Activated CD4-positive, alpha-beta T cell treated with anti-CD3 and anti-CD28 coated beads, Interleukin-2, amount 50 U/mL, for 24 hours (primary cell): ENCODE data around the gene MKNK1.
A peak's percentile ranks its signal among the peaks of the same experiment; 100 is the strongest.

Source experiments
- DNase-seq, 2 donors: peaks; one replicate each; pipeline ENCODE4 v3.0.0-alpha.2; 2020; ENCODE audit warnings: low read depth in 1 of 2, low spot score in 1 of 2

MKNK1 gene

DNA sequence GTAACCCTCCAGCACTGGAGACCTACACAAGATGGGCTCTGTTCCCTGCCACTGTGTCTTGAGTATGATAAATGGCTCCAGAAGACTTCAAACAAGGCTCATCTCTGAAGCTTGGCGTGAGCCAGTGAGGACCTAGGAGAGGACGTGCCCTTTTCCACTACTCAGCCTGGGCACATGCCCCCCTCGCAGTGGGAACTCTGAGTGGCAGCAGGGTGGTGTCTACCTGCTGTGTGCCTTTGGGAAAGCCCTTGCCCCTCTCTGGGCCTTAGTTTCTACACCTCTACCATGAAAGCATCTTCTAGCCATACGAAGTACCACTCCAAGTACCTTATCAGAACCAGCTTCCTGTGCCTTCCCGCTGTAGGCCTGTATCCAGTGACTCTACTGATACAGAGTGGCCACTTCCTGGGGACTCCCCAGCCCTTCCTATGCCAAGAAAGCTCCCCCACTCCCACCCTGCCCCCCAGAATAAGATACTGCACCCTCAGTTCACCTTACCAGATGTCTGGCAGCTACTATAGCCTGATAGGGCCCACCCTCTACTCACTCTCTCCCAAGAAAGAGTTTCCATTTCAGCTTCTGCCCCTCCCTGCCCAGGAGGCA lies 15.7 kb upstream of the MKNK1 start:
- no peak for DNase-seq

DNA sequence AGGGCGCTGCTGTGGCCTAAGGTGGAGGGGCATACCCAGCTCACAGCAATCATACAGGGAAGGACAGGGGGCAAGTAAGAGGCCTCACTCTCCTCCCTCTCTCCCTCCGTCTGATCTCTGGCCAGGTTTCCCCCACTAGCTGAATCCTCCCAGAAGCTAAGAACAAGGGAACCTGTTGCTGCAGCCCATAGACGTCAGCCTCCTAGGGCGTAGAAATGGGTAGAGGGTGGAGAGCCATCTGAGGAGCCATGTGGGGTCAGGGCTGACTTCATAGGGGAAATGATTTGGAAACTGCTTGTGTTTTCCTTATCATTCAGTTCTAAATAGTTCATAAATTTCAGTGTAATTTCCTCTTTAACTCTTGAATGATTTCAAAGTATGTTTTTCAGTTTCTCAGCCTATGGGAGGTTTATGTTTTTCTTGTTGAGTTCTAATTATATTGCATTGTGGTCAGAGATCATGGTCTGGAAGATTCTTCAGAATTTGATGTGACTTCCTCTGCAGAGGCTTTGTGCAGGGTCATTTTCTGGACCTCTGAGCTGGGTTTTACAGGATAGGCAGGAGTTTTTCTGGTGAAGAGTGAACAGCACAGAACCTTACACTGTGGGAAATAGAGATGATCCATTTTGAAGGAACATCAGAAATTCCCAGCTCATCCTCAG lies 14.8 kb upstream of the MKNK1 start:
- DNase-seq: no peak

DNA sequence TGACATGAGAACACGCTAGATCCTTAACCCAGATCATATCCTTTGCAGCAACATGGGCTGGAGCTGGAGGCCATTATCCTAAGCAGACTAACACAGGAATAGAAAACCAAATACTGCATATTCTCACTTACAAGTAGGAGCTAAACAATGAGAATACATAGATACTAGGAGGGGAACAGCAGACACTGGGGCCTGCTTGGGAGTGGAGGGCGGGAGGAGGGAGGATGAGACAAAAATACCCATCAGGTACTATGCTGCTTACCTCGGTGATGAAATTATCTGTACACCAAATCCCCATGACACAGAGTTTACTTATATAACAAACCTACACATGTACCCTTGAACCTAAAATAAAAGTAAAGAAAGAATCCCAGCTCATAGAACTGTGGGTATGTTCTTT lies 13.8 kb upstream of the MKNK1 start:
- no peak for DNase-seq

DNA sequence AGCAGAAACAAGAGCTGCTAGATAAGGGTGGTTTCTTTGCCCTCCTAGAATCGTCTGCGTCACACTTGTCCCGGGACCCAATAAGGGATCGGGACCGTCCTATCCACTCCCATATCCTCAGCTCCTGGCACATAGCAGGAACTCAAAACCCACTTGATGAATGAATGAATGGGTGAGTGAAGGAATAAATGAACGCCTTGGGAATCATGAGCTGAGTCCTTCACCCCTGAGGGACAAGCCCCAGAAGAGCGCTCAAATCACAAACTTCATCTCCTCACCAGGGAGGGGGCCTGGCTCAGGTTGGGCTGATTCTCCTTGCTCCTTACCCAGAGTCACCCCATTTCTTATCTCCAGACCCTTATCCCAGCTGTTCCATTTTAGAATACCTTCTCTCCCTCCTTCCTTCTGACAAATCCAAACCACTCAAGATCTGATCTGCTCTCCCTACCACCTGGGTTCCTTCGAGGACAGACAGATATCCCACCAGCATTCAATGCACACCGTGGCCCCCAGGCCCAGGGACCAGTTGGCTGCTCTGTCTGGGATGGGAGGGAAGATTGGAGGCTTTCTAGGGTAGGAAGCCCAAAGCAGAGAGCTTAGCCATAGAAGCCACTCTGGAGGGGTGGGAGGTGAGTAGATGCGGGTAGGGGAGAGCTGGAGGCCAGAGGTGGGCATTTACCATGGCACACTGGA lies 13.2 kb upstream of the MKNK1 start:
- DNase-seq: no peak

DNA sequence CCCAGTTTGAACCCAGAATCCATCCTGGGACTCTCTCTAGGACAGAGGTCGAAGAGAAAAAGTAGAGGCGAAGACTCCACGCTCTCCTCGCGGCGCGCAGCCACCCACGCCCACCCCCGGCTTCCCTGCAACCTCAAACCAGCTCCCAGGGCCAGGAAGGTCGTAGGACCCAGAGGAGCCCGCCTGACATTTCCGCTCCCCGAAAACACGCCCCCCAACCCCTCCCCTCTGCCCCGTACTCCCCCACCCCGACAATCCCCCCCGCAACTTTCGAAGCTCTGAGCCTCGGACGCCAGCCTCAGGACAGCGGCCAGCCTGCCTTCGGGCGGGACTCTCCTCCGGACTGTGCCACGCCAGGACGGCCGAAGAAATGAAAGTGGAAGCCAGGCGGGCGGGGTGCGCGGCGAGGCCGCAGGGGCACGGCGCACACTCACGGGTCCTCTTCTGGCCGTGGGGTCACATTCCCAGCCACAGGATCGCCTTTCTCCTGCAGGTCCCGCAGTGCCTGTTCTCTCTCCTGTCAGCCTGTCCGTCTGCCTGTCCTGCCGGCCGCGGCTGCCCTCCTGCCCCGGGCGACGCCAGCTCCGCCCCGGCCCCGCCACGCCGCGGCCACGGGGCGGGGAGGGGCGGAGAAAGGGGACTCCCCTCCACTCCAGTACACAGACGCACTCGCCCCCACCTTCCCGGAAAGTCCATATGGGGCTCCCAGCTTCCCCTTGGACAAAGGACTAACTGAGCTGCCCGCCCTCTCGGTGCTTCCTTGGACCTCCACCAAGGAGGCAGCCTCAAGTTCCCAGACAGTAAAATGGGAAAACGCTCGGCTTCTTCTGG lies 12.4 kb upstream of the MKNK1 start, which contains the start of gene MOB3C:
Gene MOB3C (minus strand): TSS at position 535 of the 831 bp plus-strand sequence. CDS start 3,490 bp downstream, outside the sequence.
- peak; percentile 41 to 46 for DNase-seq

DNA sequence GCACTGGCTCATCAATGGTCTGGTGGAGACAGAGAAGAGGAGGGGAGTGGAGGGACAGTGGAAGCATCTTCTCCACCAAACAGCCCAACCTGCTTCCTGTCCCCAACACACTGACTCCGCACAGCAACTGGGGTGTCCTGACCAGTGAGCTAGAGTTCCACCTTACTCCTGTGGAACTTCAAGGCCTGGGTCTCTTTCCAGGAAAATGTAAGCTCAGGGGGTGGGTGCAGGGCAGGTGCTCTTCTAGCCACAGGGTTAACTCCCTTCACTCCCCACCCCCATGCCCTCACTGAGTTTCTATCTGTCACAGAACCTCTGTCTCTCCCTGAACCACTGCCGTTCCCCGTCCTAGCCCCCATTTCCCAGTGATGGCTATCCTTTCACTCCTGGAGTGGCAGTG lies 11.7 kb upstream of the MKNK1 start:
- DNase-seq: no peak

DNA sequence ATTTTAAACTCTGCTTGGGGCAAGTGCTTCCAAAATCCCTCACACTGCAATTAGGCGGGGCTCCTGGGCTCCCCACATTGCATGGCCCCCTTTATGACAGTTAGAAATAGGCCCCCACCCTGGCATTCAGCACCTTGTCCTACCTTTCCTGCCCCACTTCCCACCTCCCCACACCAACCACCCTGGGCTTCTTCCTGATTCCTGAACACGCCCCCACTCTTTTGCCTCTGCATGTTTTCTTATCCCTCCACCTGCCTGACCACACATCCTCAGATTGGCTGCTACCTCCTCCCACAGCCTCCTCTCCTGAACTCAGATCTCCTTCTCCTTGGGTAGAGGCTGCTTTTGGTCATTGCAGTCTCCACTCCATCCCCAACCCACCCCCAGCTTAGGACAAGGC lies 11.0 kb upstream of the MKNK1 start:
- no peak for DNase-seq

DNA sequence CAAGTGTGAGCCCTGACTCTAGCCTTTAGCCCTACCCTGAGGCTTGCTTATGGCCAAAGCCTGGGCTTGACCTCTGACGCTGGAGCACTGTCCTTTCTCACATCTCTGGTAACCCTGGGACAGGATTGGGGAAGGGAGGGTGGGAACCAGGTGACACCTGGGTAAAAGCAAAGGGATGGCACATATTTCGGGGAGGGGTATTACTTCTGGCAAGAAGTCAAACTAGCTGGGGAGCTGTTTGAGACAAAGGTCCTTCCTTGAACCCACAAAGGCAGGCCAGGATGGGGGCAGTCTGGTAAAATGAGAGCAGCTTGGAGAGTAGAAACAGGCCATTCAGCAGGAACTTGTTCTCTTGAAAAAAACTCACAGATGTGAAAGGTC lies 10.5 kb upstream of the MKNK1 start:
- no peak for DNase-seq

DNA sequence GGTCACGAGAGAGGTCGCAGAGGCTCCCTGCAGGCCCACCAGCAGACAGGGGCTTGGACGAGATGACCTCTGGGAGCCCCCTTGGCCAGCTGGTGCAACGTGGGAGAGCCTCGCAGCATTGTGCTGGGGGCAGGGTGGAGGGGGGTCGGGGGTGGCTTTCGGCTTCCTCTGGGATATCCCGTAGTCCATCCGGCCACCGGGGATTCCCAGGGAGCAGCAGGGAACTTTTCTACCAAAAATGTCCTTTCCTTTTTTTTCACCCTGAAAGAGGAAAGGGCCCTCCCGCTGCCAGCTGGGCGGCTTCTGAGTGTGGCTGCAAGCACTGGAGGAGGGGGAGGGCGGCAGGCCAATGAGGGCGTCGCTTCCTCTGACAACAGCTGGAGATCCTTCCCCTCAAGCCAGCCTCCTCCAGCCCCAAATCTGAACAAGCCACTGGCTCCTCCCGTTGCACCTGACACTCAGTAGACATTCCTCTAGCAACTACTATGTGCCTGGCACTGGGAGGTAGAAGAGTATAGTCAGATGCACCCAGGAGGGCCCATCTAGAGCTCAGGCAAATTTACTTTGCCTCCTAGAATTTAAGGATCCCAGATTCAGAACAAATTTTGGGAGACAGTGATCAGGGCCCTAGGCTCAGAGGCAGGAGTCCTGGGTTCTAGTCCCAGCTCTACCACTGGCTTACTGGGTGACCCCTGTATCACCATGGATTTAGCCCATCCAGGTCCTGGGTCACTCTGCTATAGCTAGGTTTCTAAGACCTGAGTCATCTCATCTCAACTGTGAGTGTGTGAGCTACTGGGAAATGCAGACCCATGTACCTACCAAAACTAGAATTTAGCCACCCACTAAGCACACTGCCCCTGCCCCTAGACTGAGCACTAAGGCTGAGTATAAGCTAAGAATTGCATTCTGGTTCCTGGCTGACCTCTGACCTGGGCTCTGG lies 9.9 kb upstream of the MKNK1 start:
- no peak for DNase-seq

DNA sequence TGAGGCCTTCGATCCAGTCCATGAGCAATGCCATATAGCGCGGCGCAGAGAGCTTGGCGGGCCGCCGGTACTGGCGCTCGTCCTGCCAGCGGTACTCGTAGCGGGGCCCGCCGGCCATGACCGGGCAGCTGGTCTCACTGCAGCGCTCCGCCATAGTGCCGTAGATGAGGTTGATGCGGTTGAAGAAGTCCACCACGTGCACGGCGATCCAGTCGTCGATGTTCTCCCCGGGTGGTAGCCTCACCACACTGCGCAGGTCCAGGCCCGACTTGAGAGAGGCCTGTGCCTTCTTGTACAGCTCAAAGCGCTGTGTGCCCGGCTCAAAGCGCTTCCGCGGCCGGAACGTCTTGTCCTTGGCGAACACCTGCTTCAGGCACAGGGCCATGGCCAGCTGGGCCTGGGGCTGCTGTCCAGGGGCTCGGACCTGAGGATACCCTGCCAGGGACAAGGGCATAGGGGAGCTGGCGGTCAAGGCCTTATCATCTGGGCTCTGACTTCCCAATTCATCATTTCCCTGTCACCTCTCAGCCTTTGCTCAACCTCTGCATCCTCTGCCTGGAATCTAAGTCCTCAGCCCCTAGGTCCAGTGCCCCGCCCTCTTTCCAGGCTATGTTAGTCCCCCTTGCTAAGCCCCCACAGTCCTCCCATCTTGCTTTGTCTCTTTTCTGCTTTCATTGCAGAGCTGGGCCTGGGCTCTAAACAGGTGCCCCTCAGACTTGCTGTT lies 9.0 kb upstream of the MKNK1 start:
- no peak for DNase-seq

DNA sequence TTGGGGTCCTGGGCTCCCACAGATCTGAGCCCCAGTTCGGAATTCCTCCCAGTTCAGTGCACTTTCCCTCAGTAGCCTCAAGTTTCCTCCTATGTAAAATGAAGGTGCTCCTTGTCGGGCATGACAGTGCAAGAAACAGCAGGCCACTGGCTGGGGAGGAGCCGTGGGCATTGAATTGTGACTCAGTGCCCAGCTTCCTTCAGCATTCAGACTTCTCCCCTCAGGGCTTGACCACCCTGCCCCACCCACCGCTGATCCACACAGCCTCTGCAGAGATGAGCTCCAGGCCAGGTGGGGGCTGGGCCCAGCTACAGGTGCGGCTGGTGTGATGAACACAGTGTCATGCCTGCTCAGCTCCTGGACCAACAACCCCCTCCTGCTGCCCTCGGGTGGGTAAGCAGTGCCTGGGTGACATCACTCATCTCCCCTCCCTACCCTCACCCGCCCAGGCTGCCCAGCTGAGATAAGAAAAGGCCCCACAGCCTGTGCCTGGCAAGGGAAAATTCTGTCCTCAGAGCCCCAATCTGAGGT lies 7.7 kb upstream of the MKNK1 start:
- no peak for DNase-seq

DNA sequence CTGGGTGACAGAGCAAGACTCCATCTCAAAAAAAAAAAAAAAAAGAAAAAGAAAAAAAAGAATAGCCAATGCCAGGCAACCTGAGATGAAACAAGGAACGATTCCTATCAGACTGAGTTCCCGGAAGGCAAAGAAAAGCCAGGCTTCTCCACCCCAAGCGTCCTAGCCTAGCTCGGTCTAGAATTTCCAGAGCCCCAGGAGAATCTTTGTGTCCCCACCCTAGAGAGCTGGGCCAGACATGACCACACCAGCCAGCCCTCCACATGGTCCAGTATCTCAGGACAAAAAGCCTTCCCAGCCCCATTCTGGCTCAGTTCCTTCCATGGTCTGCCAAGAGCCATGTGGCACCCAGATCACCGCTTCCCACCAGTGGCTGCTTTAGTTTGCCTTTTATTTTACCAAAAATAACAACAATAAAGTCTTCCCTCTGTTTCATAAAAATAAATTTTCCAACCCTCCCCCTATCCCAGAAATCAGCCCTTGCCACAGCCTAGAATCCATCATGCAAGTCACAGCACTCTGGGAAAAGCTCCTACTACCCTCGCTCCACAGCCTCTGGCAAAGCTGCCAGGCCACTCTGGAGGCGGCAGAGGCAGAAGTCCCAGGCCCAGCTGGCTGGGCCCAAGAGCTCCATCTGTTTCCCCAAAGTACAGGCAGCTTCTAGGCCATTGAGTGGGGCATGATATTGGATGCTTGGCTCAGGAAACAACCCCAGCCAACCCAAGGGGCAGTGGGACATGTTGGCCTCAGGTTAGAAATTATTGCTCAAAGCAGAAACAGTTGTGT lies 3.5 kb upstream of the MKNK1 start:
- DNase-seq: no peak

DNA sequence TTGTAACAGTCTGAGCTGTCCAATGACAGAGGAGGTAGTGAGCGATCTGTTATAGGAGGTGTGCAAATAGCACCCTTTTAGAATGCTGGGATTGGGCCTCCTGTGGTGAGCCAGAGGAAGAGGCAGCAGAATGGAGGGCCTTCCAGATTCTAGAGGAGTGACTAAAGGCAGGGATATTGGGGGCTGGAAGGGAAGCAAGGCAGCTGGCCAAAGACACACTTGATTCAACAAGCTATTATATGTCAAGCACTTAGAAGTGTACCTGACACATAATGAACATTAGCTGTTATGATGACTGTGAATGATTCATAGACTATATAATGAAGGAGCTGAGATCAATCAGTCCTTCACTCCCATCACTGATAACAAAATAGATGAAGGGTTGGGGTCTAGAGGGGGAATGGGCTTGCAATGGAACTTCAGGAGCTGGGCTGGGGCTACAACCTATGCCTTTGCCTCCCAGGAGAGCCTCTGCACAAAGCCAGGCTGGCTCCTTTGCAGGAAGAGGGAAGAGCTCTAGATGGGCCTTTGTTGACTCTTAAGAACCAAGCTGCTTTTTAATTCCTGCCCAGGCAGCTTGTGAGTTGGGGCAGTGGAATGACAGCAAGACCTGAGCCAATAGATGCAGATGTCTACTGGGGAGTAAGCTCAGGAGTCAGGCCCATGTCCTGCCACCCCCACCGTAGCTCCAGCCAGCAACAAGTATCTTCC lies 2.3 kb upstream of the MKNK1 start:
- no peak for DNase-seq

DNA sequence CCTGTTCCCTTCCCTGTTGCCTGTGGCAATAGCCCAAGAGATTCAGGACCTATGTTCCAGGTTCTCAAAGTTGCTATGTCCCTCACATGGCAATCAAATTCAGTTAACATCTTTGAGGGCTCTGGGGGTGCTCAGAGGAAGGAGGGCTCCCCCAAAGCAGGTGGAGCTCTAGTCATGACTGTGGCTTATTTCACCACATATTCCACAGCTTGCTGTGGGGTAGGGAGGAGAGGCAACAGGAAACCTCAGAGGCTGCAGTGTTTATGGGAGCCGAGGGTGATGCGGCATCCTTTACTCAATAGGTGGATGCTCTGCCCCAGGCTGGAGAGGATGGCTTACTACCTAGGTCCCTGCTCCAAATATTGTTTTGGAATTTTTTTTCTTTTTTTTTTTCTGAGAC lies 1.2 kb upstream of the MKNK1 start:
- no peak for DNase-seq

DNA sequence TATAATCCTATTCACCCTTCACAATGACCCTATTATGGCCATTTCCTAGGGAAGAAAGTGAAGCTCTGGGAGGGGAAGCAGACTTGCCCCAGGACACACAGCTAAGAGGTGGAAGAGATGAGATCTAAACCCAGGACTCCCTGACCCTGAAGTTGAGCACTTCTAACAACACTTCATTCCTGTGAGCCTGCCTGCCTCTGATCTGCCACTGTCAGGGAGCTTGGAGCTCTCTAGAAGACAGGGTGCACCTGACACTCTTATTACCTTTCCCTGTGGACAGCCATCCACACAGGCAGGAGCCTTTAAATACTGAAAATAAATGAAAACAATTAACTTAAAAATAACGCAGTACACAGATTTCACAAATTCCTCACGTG lies 599 bp downstream of the MKNK1 start:
- DNase-seq: no peak

DNA sequence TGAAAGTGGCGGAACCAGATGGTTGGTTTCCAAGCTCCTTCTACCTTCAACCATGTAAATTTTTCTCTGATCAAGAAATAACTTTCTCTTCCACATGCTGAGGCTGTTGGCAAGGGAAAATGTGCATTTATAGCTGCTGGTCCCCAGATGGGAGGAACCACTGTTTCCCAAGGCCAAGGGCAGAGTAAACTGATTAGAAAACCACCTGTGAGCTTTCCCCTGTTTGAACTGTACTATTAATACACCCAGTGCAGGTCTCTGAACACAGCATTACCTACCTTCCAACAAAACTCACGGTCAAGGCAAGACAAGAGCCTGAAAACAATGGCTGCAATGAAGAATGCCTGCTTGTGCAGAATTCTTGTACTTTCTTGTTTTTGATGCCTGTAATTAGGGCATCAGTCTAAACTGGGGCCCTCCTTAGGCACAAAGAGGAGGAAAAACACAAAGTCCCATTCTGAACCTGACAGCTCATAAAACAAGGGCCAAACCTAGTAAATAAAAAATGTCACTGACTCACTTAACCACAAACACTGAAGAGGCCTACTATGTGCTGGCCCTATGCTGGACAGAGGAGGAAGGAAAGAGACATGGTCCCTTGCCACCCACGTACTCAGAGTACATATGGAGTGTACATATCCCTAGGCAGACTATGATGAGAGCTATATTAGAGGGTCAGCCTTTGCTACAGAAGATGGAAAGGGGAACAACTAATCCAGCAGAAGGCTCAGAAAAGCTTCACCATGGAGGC lies 2.6 kb downstream of the MKNK1 start:
- DNase-seq: no peak
